ENCODE data around the gene MRTFA. TPM values are rescaled to one million over a fixed set of nuclear protein-coding genes. Genes with fewer than 3 reads are reported as not detected.

MRTFA gene
- polyA plus RNA-seq, 1 of the 3 experiments (the other 2 are of a cell fraction), result 5.8 TPM

DNA sequence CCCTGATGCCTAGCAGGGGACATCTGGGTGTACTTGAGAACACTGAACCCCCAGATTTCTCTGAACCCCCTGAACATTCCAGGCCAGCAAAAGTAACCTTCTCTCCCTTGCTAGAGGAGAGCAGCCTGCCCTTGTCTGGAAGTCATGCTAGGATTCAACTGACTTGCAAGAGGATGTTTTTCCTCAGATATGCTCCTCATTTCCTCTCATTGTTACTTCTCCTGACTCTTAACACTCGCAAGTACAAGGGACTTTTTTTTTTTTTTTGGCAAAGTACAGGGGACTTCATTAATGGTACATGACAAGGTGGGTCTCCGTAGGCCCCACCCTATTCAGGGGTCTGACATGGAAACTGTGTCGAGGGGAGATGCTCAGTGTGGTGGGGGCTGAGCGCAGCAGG is 36.5 kb upstream of the MRTFA start:
- no peak overlapping the region for H3K27ac ChIP-seq (ENCODE audit: low read depth in 2 of 2, low read length in 1 of 2)
- H4K20me1 ChIP-seq (ENCODE audit: insufficient read depth), result no peaks in the 10 kb centered on the region
- no peaks in the 10 kb centered on the region for H3K9me2 ChIP-seq
- no peak overlapping the region for H2AFZ ChIP-seq (ENCODE audit: low read depth)
- H3K36me3 ChIP-seq (replicated peaks in 1 of 2; ENCODE audit: control insufficient read depth in 1 of 2, insufficient read depth in 2 of 2, low read length in 1 of 2), result no peaks in the 10 kb centered on the region
- no peak overlapping the region for H3K4me3 ChIP-seq (ENCODE audit: low read depth in 2 of 2, low read length in 1 of 2)
- H3K4me2 ChIP-seq, result no peak overlapping the region
- no peaks in the 10 kb centered on the region for H3K9me3 ChIP-seq
- no peaks in the 10 kb centered on the region for H3K27me3 ChIP-seq (ENCODE audit: insufficient read depth)
- no peaks in the 10 kb centered on the region; a peak in 1 of 4 replicates for H3K4me1 ChIP-seq (ENCODE audit: control insufficient read depth in 1 of 2, insufficient read depth in 2 of 2, low read depth in 1 of 2, low read length in 1 of 2)
- DNase-seq, result no peak
- ChIA-PET CTCF (interaction anchor here (2.0 kb wide), 1 partner anchor 10 kb away, joined by 6 read pairs; no protein-coding TSS in a partner anchor), POLR2A (no interaction called here)
- 54% methylated on average over 3 of the region's 4 CpGs for WGBS (ENCODE audit: low lambda C conversion rate)
- TF ChIP-seq FOXM1 (IDR thresholded peaks at IDR 0.05; ENCODE audit: low read depth), result no peak
- TF ChIP-seq RCOR1 (IDR thresholded peaks at IDR 0.05; ENCODE audit: low read length), result no peak
- no peak for TF ChIP-seq TCF12 (IDR thresholded peaks at IDR 0.05)
- TF ChIP-seq, protein P1, sequence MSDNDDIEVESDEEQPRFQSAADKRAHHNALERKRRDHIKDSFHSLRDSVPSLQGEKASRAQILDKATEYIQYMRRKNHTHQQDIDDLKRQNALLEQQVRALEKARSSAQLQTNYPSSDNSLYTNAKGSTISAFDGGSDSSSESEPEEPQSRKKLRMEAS (IDR thresholded peaks at IDR 0.05; ENCODE audit: low read depth), result no peak
- TF ChIP-seq, protein P2, sequence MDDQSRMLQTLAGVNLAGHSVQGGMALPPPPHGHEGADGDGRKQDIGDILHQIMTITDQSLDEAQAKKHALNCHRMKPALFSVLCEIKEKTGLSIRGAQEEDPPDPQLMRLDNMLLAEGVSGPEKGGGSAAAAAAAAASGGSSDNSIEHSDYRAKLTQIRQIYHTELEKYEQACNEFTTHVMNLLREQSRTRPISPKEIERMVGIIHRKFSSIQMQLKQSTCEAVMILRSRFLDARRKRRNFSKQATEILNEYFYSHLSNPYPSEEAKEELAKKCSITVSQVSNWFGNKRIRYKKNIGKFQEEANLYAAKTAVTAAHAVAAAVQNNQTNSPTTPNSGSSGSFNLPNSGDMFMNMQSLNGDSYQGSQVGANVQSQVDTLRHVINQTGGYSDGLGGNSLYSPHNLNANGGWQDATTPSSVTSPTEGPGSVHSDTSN (IDR thresholded peaks at IDR 0.05), result no peak
- TF ChIP-seq CHD2 (IDR thresholded peaks at IDR 0.05; ENCODE audit: low read length, partially characterized antibody), result no peak
- TF ChIP-seq, protein P3, sequence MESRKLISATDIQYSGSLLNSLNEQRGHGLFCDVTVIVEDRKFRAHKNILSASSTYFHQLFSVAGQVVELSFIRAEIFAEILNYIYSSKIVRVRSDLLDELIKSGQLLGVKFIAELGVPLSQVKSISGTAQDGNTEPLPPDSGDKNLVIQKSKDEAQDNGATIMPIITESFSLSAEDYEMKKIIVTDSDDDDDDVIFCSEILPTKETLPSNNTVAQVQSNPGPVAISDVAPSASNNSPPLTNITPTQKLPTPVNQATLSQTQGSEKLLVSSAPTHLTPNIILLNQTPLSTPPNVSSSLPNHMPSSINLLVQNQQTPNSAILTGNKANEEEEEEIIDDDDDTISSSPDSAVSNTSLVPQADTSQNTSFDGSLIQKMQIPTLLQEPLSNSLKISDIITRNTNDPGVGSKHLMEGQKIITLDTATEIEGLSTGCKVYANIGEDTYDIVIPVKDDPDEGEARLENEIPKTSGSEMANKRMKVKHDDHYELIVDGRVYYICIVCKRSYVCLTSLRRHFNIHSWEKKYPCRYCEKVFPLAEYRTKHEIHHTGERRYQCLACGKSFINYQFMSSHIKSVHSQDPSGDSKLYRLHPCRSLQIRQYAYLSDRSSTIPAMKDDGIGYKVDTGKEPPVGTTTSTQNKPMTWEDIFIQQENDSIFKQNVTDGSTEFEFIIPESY (IDR thresholded peaks at IDR 0.05; ENCODE audit: borderline replicate concordance, low read depth), result no peak
- TF ChIP-seq GATA2 (CRISPR knock-in tag; IDR thresholded peaks at IDR 0.05), result no peak
- TF ChIP-seq RFX5 (IDR thresholded peaks at IDR 0.05; ENCODE audit: low read length), result no peak
- TF ChIP-seq RAD21 (IDR thresholded peaks at IDR 0.05; ENCODE audit: low read length), result no peak
- TF ChIP-seq JUND (IDR thresholded peaks at IDR 0.05), result no peak
- no peak for TF ChIP-seq YY1 (IDR thresholded peaks at IDR 0.05; ENCODE audit: low read depth)
- no peak for TF ChIP-seq EZH2phosphoT487 (IDR thresholded peaks at IDR 0.05; ENCODE audit: borderline replicate concordance, low read depth)
- no peak for TF ChIP-seq FOXJ3 (CRISPR knock-in tag; IDR thresholded peaks at IDR 0.05)
- TF ChIP-seq EP300 (IDR thresholded peaks at IDR 0.05; ENCODE audit: borderline replicate concordance in 1 of 2, low read depth in 1 of 2, low read length in 1 of 2), result no peak
- H3K9ac ChIP-seq, result no peak overlapping the region
- H3F3A ChIP-seq (replicated peaks; ENCODE audit: insufficient read depth), result no peaks in the 10 kb centered on the region
- no peaks in the 10 kb centered on the region for H3K79me2 ChIP-seq (ENCODE audit: insufficient read depth)

DNA sequence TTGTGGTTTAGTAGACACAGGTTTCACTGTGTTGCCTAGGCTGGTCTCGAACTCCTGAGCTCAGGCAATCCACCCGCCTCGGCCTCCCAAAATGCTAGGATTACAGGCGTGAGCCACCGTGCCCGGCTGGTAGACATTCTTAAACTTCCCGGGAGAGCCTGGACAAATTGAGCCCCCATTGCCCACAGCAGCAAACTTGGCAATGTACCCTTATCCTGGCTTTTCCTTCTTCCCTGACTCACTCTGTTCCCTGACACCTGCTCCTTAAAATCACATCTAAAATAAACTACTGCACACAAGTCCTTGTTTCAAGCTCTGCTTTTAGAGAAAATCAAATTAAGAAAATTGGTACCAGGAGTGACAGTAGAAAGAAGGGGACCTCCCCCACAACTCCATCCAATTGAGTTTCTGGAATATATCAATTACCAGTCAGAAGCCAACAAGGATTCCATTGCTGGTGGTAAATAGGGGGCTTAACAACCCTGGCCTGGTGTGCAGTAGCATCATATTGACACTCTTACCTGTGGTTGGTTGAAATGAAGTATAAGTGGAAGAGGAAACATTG is 35.4 kb upstream of the MRTFA start:
- Histone ChIP-seq H3K27ac (ENCODE audit: low read depth in 2 of 2, low read length in 1 of 2) (no peak overlapping the region), H2AFZ (ENCODE audit: low read depth) (no peak overlapping the region), H3K79me2 (ENCODE audit: insufficient read depth) (no peaks in the 10 kb centered on the region), H3F3A (replicated peaks; ENCODE audit: insufficient read depth) (no peaks in the 10 kb centered on the region), H3K4me2 (no peak overlapping the region), H3K4me1 (ENCODE audit: control insufficient read depth in 1 of 2, insufficient read depth in 2 of 2, low read depth in 1 of 2, low read length in 1 of 2) (no peaks in the 10 kb centered on the region; a peak in 1 of 4 replicates), H3K9me3 (no peaks in the 10 kb centered on the region), H3K27me3 (ENCODE audit: insufficient read depth) (no peaks in the 10 kb centered on the region), H3K4me3 (ENCODE audit: low read depth in 2 of 2, low read length in 1 of 2) (no peak overlapping the region), H3K9ac (no peak overlapping the region), H3K36me3 (replicated peaks in 1 of 2; ENCODE audit: control insufficient read depth in 1 of 2, insufficient read depth in 2 of 2, low read length in 1 of 2) (no peaks in the 10 kb centered on the region), H4K20me1 (ENCODE audit: insufficient read depth) (no peaks in the 10 kb centered on the region), H3K9me2 (no peaks in the 10 kb centered on the region)
- 50% methylated on average over 2 of the region's 7 CpGs for WGBS (ENCODE audit: low lambda C conversion rate)
- no peak for DNase-seq
- ChIA-PET CTCF (interaction anchor here (2.0 kb wide), 1 partner anchor 11 kb away, joined by 6 read pairs; no protein-coding TSS in a partner anchor), POLR2A (no interaction called here)
- TF ChIP-seq, protein P4, sequence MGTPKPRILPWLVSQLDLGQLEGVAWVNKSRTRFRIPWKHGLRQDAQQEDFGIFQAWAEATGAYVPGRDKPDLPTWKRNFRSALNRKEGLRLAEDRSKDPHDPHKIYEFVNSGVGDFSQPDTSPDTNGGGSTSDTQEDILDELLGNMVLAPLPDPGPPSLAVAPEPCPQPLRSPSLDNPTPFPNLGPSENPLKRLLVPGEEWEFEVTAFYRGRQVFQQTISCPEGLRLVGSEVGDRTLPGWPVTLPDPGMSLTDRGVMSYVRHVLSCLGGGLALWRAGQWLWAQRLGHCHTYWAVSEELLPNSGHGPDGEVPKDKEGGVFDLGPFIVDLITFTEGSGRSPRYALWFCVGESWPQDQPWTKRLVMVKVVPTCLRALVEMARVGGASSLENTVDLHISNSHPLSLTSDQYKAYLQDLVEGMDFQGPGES (IDR thresholded peaks at IDR 0.05; ENCODE audit: low read depth, low read length), result no peak
- no peak for TF ChIP-seq ELF1 (IDR thresholded peaks at IDR 0.05)
- TF ChIP-seq, protein P5, sequence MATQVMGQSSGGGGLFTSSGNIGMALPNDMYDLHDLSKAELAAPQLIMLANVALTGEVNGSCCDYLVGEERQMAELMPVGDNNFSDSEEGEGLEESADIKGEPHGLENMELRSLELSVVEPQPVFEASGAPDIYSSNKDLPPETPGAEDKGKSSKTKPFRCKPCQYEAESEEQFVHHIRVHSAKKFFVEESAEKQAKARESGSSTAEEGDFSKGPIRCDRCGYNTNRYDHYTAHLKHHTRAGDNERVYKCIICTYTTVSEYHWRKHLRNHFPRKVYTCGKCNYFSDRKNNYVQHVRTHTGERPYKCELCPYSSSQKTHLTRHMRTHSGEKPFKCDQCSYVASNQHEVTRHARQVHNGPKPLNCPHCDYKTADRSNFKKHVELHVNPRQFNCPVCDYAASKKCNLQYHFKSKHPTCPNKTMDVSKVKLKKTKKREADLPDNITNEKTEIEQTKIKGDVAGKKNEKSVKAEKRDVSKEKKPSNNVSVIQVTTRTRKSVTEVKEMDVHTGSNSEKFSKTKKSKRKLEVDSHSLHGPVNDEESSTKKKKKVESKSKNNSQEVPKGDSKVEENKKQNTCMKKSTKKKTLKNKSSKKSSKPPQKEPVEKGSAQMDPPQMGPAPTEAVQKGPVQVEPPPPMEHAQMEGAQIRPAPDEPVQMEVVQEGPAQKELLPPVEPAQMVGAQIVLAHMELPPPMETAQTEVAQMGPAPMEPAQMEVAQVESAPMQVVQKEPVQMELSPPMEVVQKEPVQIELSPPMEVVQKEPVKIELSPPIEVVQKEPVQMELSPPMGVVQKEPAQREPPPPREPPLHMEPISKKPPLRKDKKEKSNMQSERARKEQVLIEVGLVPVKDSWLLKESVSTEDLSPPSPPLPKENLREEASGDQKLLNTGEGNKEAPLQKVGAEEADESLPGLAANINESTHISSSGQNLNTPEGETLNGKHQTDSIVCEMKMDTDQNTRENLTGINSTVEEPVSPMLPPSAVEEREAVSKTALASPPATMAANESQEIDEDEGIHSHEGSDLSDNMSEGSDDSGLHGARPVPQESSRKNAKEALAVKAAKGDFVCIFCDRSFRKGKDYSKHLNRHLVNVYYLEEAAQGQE (IDR thresholded peaks at IDR 0.05; ENCODE audit: low read depth, low read length), result no peak
- no peak for TF ChIP-seq FOSL2 (IDR thresholded peaks at IDR 0.05; ENCODE audit: borderline replicate concordance, low read depth)
- TF ChIP-seq JUND (IDR thresholded peaks at IDR 0.05), result no peak
- TF ChIP-seq NRF1 (IDR thresholded peaks at IDR 0.05; ENCODE audit: low read depth, low read length), result no peak
- no peak for TF ChIP-seq RCOR1 (IDR thresholded peaks at IDR 0.05; ENCODE audit: low read length)

All from SK-N-SH (cell line).